ENCODE measurements around the gene FSTL4.

FSTL4 gene

GRCh38 chr5:133478199-133478985 is 133.9 kb downstream of the FSTL4 start:
- no peak for DNase-seq (ENCODE audit: low read depth in 2 of 2)

DNA sequence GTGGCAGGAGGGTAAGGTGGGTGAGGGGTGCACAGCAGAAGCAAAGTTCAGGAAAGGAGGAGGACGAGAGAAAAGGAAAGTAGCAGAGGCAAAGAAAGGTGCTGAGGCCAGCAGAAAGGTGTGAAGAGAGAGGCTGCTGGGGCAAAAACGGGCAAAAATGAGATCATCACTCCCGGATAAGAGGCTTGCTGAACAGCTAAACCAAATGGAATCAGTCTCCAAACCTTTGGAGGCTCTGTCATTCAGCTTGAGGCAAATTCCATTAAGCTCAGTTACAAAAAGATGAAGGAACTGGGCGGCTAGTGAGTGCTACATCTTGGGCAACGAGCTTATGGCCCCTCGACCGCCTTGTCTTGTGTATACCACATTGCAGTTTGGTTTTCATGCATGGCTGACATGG is 136.4 kb downstream of the FSTL4 start:
- DNase-seq (ENCODE audit: low read depth in 2 of 2) = no peak

DNA sequence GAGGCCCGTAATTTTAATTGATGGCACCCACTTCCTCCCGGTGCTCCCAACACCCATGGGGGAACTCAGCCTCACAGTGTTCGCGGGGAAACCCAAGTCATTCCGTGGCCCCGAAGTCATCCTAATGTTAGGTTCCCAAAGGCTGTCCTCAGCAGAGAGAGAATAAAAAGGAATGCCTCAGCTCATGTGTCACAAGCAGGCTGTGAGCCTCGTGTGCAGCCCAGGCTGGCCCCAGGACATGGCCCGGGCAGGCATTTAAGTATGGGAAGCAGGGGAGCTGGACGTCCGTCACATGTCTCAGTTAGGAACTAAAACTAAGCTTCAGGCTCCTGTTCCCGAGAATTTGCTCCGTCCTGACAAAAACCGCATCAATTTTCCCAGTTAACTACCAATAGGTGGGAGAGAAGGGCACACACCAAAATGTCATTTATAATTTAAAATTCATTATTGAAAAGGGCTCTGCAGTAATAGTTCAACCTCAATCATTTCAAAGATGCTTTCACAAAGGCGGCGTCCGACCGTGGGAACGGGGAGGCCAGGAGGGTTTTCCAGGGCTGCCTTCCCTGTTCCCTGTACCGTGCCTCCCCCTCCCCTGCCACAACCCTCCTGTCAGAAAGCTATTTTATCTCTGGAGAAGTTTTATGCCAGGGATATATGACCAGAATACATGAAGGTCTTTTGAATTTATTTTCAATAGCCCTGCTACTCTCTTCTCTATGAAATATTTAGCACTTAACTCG is 137.3 kb downstream of the FSTL4 start:
- DNase-seq (ENCODE audit: low read depth in 2 of 2) = no peak

DNA sequence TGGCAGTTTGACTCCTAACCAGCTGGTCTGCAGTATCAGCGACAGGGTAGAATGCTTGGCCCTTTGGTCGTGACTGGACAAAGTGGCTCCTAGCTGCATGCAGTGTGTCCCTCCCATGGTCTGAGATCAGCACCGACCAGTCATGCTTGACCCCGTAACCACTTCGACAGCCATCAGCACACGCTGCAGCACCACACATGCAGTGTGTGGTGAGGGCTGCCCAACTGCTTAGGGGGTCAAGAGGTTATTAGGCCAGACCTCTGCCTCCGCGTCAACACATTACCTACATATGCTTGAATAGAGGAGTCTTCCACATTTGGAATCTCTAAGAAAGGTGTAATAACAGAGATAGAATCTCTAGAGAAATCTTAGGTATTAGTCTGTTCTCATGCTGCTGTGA is 139.1 kb downstream of the FSTL4 start:
- no peak for DNase-seq (ENCODE audit: low read depth in 2 of 2)

- no peak for DNase-seq (ENCODE audit: low read depth in 2 of 2)
Observed at GRCh38 chr5:133472829-133473228, 139.5 kb downstream of the FSTL4 start.

- DNase-seq (ENCODE audit: low read depth in 2 of 2) = no peak
Observed at GRCh38 chr5:133471699-133472098, 140.6 kb downstream of the FSTL4 start.

GRCh38 chr5:133470841-133471240 is 141.5 kb downstream of the FSTL4 start:
- no peak for DNase-seq (ENCODE audit: low read depth in 2 of 2)

DNA sequence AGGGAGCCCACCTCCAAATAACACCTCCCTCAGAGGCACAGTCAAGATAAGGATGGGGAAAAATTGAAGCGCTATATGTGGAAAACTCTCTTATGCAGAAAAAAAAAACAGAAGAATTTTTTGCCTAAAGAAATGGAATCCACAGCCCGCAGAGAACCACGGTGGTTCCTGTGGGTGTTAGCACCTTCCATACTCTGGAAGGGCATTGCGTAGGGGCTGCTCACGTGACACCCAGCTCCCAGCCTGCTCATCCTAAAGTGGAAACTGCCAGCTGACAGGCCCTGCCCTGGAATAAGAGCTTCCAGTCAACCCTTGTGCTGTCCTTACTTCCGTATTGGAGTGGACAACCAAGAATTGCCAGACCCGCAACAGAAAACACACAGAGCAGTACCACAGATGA is 142.5 kb downstream of the FSTL4 start:
- DNase-seq (ENCODE audit: low read depth in 2 of 2) = no peak

DNA sequence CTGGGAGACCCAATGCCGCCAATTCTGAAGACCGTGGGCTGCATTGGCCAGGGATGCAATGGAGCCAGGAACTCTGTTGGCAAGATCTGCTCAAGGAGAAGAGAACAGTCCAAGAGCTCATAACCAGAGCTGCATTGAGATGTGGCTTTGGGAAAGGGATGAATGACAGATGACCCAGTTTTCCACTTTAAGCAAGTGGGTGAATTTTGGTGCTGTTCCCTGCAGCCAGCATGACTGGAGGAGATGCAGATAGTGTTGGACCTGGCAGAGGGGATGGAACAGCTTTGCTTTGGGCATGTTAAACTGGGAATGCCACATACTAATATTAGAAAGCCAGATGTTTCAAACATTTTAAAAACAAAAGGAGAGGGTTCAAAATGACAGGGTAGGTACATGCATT is 143.1 kb downstream of the FSTL4 start:
- no peak for DNase-seq (ENCODE audit: low read depth in 2 of 2)

- DNase-seq (ENCODE audit: low read depth in 2 of 2) = no peak
Observed at GRCh38 chr5:133468596-133468995, 143.7 kb downstream of the FSTL4 start.

DNA sequence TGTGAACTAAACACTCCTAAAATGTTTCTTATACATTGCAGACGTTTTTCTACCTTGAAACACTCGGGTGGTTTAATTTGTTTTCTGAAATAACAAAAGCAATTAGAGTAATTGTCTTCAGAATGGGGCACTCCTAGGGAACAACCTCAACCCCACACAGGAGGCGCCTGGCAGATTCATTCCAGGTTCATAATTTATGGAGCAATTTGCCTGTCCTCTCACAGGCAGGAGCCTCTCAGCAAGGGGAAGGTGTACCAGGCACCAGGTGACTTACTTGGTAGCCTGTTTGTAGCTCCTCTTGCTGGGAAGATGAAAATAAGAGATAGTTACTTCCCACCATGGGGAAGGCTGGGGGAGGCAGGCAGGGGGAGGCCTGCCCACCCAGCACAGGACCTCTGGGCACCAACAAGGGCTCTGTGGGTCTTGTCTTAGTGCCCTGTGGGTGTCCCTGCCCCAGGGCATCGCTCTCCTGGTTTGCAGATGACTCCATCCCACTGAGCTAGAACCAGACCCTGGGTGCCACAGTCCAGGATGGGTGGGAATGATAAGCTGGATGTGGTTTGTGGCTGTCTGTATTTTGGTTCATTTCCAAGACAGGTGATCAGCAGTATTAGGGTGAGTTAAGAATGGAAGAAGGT is 144.4 kb downstream of the FSTL4 start:
- no peak for DNase-seq (ENCODE audit: low read depth in 2 of 2)

DNA sequence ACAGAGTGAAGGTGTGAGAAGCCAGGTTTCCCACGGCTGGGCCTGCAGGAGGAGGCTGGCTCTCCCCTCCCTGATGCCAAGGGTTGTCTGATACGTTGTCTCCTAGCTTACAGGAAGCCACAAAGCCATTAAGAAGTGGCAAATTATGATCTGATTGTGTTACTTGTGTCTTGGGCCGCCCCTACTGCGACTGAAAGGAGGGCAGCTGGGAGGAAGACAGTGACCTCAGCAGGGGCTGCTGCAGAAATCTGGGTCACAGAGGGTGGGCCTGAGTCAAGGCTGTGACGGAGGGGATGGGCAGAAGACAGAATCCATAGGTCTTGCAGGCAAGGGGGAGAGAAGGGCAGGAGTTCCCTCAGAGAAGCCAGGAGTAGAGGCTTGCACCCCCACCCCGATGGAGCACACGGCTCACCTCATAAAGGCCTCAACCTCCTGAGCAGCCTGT is 145.0 kb downstream of the FSTL4 start:
- DNase-seq (ENCODE audit: low read depth in 2 of 2) = no peak

DNA sequence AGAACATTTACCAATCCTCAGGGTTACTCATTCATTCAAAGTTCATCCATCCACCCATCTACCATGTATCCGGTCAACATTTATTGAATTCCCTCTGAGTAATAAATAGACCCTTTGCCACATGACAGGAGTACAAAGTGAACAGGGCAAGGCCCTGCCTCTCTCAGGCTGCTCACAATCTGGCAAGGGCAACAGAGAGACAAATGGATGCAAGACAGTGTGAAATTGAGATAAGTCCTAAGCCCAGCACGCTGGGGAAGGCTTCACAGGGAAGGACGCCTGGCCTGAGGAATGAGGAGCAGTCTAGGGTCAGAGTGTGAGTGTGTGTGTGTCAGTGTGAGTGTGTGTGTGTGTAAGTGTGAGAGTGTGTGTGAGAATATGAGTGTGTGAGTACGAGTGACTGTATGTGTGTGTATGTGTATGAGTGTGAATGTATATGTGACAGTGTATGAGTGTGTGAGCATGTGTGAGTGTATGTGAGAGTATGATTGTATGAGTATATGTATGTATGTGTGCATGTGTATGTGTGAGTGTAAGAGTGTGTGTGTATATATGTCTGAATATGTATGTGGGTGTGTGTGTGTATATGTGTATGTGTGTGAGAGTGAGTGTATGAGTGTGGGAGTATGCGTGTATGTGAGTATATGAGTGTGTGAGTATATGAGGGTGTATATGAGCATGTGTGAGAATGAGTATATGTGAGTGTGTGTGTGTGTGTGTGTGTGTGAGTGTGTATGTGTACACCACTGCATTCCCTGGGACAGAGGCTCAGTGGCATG is 145.6 kb downstream of the FSTL4 start:
- DNase-seq (ENCODE audit: low read depth in 2 of 2) = no peak

DNA sequence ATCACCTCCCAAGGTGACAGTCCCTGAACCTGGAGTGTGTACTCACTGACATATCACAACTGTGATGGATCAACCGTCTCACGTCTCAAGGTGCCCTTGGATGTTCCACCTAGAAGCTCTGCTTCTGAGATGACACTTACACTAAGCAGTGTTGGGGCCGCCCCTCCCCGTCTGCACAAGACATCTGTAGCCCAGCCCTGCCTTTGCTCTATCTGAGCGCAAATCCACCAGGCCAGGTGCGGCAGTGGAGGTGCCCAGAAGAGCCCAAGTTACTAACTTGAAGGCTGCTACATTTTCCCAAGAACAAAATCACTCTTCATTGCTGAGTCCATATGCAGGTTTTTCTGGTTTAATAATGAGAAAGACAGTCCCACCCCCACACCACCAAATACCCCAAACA is 148.3 kb downstream of the FSTL4 start:
- no peak for DNase-seq (ENCODE audit: low read depth in 2 of 2)

DNA sequence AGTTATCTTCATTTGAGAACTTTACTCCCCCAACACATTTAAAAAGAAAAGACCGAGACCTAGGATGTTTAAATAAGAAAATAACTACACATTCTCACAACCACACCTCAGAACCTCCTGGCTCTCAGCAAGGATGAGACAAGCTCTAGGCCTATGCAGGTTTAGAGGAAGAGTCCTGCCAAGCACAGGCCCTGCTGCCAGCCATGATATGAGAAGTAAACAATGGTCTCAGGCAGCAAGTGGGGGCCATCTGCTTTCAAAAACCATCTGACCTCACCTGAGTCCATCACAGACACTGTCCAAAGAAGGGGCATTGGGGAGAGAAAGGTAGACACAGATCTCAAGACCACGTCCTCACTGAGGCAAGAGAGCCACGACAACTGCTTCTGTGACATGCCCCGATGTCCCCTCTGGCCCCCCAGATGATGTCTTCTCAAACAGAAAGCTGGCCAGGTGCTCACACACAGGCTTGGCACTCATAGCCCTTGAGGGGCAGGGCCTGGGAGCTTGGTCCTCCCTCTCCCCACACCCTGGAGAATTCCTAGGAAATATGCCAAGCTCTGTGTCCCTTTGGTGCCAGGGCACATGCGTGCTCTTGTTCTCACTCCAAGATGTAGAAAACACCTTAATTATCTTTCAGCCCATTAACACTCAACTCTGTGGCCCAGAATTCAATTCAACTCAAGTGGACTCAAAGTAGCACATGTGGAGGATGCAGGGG is 150.4 kb downstream of the FSTL4 start:
- DNase-seq (ENCODE audit: low read depth in 2 of 2) = no peak

- no peak for DNase-seq (ENCODE audit: low read depth in 2 of 2)
Observed at GRCh38 chr5:133460172-133460758, 152.1 kb downstream of the FSTL4 start.

- no peak for DNase-seq (ENCODE audit: low read depth in 2 of 2)
Observed at GRCh38 chr5:133459474-133460160, 152.7 kb downstream of the FSTL4 start.

DNA sequence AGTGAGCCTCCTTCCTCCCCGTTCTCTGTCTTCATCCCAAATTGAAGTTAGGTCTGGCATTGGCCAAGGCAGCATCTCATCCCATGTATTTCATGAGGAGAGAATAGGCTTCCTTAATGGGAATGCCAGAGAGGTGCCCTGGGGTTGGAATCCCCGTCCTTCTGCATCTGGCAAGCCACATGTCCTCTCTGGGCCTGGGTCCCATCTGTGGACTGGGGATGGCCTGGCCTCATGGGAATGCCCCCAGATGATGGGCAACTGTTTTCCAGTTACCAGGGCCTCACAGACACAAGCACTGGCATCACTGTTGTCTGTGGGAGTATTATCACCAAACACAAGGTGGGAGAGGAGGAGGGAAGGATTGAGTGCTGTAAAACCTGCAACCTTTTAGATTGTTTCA is 153.9 kb downstream of the FSTL4 start:
- DNase-seq (ENCODE audit: low read depth in 2 of 2) = no peak

DNA sequence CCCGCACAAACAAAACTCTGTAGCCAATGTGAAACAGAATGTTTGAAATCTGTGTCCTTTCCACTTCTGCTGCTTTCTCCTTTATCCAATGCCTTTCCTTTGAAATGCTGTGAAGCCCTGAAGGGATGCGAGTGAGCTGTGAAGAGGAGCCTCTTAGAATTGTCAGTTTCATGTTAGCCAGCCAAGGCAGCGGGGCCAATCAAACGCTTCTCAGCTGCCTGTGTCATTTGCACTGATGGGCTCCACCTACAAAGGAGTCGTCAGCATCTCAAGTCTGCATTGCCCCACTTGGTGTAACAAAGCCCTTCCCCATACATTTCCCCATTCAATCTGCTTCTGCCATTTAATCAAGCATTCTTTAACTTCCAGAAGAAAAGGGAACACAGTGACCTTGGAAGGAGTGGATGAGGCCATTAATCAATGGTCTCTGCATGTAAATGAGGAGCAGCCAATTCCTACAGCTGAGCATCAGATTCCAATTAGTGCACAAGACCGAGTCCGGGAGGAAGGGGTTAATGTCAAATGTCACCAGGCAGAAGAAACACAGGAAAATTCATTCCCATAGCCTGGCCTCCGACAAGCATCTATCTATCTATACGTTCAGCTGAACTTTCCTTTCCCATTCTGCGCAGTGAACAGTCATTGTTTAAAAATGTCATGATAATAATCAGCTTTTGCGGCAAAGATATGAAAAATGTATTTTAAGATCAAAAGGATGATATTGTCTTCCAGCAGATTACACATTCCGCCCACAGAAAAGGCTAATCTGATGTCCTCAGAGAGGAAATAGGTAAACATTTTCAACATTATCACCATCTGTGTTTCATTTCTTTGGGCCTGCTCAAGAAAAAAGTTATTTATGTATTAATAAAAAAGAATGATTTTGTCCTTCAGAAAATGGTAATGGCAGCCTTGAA is 154.6 kb downstream of the FSTL4 start:
- no peak for DNase-seq (ENCODE audit: low read depth in 2 of 2)
